Measurements from ENCODE around the gene RILPL1.

GRCh38 chr12:123427036-123427769 lies 106.3 kb downstream of the RILPL1 start:
- TF ChIP-seq CTCF (IDR thresholded peaks at IDR 0.05; ENCODE audit: low read length) (no peak), EZH2 (IDR thresholded peaks at IDR 0.05; ENCODE audit: borderline replicate concordance, low read length) (no peak)
